HepG2 (cell line): ENCODE results near the gene ESYT1. TPM values are rescaled to one million over a fixed set of nuclear protein-coding genes. Genes with fewer than 3 reads are reported as not detected.

Experiments used
- FOXA1 ChIP-seq, 2 experiments: fragments of 450-650 bp in 1 of 2; sonication (generic) in 1 of 2; formaldehyde crosslinking in 1 of 2; IDR thresholded peaks; 2 replicates each; pipeline versions ENCODE4 v1.4.0 to v1.6.1; 2016 to 2020; ENCODE audit warnings: missing genetic modification reagents in 1 of 2
- GLI4 ChIP-seq: sonication (generic); formaldehyde crosslinking; IDR thresholded peaks from 2 replicates; pipeline ENCODE4 v1.5.1; 2020; ENCODE audit warnings: missing genetic modification reagents, mild to moderate bottlenecking, moderate library complexity, borderline replicate concordance
- PCBP1 ChIP-seq: fragments of 200-400 bp; formaldehyde crosslinking; IDR thresholded peaks from 2 replicates; pipeline ENCODE4 v1.6.1; 2017; ENCODE audit warnings: mild to moderate bottlenecking, low read depth, low read length, borderline replicate concordance
- PLRG1 ChIP-seq: fragments of 450-650 bp; conservative IDR thresholded peaks from 2 replicates; pipeline ENCODE4 v1.6.1; 2016
- PRMT3 ChIP-seq: sonication (generic); formaldehyde crosslinking; IDR thresholded peaks from 2 replicates; pipeline ENCODE4 v1.8.1; 2022; ENCODE audit warnings: low read depth, mild to moderate bottlenecking, moderate library complexity, missing genetic modification reagents, borderline replicate concordance
- ZBTB1 ChIP-seq: sonication (generic); formaldehyde crosslinking; IDR thresholded peaks from 2 replicates; pipeline ENCODE4 v1.4.0; 2020; ENCODE audit warnings: missing genetic modification reagents, borderline replicate concordance
- ZEB1 ChIP-seq: IDR thresholded peaks from 2 replicates; pipeline ENCODE4 v1.6.1; 2012; ENCODE audit warnings: mild to moderate bottlenecking, low read depth, inconsistent platforms; ENCODE audit not compliant: insufficient replicate concordance
- ZFP36L2 ChIP-seq: sonication (generic); formaldehyde crosslinking; IDR thresholded peaks from 2 replicates; pipeline ENCODE4 v1.4.0; 2020; ENCODE audit warnings: missing genetic modification reagents
- ZNF451 ChIP-seq: sonication (generic); formaldehyde crosslinking; IDR thresholded peaks from 2 replicates; pipeline ENCODE4 v1.5.0; 2020; ENCODE audit warnings: mild to moderate bottlenecking, missing genetic modification reagents
- ZNF614 ChIP-seq: IDR thresholded peaks from 2 replicates; pipeline ENCODE4 v1.6.1; 2018; ENCODE audit warnings: missing biosample characterization, missing genetic modification reagents, inconsistent platforms, borderline replicate concordance
- ZNF773 ChIP-seq: sonication (generic); formaldehyde crosslinking; IDR thresholded peaks from 2 replicates; pipeline ENCODE4 v1.4.0; 2020; ENCODE audit warnings: missing genetic modification reagents, borderline replicate concordance
- ZNF790 ChIP-seq: sonication (generic); formaldehyde crosslinking; IDR thresholded peaks from 2 replicates; pipeline ENCODE4 v1.8.0; 2022; ENCODE audit warnings: missing genetic modification reagents, mild to moderate bottlenecking, borderline replicate concordance
- ZNF883 ChIP-seq: sonication (generic); formaldehyde crosslinking; IDR thresholded peaks from 2 replicates; pipeline ENCODE4 v1.5.1; 2020; ENCODE audit warnings: mild to moderate bottlenecking, missing genetic modification reagents; ENCODE audit errors: not compliant biosample characterization
- polyA plus RNA-seq, 8 experiments: library from polyadenylated mRNA; depleted of rRNA in 3 of 8; stranded (reverse) in 7 of 8; unstranded in 1 of 8; fragments of >200 nt; fragmentation: Illumina TruSeq in 4 of 8; extraction: Trizol in 4 of 8; gene quantifications; 2 replicates each; pipeline versions ENCODE4 v1.2.1 to v1.2.3, GENCODE V29; 2011 to 2016; ENCODE audit warnings: low read depth in 4 of 8, missing spikeins in 1 of 8, mixed read lengths in 1 of 8; ENCODE audit not compliant: insufficient read depth in 1 of 8
- total RNA-seq, 5 experiments: library from RNA; depleted of rRNA; stranded (reverse); fragments of >200 nt; fragmentation: Illumina TruSeq; extraction: Trizol; gene quantifications; 2 replicates each; pipeline ENCODE4 v1.2.3, GENCODE V29; 2016; ENCODE audit warnings: low read depth in 1 of 5
- TF ChIP-seq, protein P1 (sequence below): sonication (generic); formaldehyde crosslinking; IDR thresholded peaks from 2 replicates; pipeline ENCODE4 v1.4.0; 2020; ENCODE audit warnings: missing genetic modification reagents, borderline replicate concordance
- TF ChIP-seq, protein P2 (sequence below): sonication (generic); IDR thresholded peaks from 2 replicates; pipeline ENCODE4 v1.6.1; 2016; ENCODE audit warnings: low read depth, borderline replicate concordance
- TF ChIP-seq, protein P3 (sequence below): sonication (generic); formaldehyde crosslinking; IDR thresholded peaks from 2 replicates; pipeline ENCODE4 v1.5.0; 2020; ENCODE audit warnings: missing genetic modification reagents
- TF ChIP-seq, protein P4 (sequence below): sonication (generic); formaldehyde crosslinking; IDR thresholded peaks from 2 replicates; pipeline ENCODE4 v1.4.0; 2020; ENCODE audit warnings: missing genetic modification reagents, mild to moderate bottlenecking, borderline replicate concordance

Gene ESYT1
- total and polyA plus RNA-seq, 2 of the 13 experiments (the other 11 are each of a cell fraction or from before 2014, with no cell fraction given): 66.9 to 71.0 TPM

DNA sequence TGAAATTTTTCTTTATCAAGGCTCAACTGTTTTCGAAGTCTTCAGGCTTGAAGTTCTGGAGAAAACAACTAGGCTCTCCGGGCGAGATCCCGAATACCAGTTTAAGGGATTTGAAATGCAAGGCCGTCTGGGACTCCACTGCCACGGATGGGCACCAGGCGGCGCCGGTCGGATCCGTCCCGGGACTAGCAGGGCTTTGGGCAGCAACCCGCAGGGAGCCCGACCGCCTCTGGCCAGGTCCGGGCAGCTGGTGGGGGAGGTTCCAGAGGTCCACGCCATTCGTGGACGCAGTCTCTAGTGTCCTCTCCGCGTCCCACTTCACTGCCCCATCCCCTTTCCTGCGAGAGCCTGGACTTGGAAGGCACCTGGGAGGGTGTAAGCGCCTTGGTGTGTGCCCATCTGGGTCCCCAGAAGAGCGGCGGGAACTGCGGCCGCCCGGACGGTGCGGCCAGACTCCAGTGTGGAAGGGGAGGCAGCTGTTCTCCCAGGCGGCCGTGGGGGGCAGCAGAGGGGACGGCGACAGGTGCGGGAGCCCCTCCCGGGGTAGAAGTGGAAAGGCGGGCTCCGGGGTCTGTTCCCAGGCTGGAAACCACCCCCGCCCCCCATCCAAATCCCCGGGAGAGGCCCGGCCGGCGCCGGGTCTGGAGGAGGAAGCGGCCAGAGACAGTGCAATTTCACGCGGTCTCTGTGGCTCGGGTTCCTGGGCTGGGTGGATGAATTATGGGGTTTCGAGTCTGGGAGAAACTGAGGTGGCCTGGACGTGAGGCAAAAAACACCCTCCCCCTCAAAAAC is 48.9 kb upstream of the ESYT1 start (continued):
- TF ChIP-seq, protein P1, sequence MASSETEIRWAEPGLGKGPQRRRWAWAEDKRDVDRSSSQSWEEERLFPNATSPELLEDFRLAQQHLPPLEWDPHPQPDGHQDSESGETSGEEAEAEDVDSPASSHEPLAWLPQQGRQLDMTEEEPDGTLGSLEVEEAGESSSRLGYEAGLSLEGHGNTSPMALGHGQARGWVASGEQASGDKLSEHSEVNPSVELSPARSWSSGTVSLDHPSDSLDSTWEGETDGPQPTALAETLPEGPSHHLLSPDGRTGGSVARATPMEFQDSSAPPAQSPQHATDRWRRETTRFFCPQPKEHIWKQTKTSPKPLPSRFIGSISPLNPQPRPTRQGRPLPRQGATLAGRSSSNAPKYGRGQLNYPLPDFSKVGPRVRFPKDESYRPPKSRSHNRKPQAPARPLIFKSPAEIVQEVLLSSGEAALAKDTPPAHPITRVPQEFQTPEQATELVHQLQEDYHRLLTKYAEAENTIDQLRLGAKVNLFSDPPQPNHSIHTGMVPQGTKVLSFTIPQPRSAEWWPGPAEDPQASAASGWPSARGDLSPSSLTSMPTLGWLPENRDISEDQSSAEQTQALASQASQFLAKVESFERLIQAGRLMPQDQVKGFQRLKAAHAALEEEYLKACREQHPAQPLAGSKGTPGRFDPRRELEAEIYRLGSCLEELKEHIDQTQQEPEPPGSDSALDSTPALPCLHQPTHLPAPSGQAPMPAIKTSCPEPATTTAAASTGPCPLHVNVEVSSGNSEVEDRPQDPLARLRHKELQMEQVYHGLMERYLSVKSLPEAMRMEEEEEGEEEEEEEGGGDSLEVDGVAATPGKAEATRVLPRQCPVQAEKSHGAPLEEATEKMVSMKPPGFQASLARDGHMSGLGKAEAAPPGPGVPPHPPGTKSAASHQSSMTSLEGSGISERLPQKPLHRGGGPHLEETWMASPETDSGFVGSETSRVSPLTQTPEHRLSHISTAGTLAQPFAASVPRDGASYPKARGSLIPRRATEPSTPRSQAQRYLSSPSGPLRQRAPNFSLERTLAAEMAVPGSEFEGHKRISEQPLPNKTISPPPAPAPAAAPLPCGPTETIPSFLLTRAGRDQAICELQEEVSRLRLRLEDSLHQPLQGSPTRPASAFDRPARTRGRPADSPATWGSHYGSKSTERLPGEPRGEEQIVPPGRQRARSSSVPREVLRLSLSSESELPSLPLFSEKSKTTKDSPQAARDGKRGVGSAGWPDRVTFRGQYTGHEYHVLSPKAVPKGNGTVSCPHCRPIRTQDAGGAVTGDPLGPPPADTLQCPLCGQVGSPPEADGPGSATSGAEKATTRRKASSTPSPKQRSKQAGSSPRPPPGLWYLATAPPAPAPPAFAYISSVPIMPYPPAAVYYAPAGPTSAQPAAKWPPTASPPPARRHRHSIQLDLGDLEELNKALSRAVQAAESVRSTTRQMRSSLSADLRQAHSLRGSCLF: 0 out of 2 replicates have a peak, but pooled peaks have one; percentile 7
- TF ChIP-seq ZBTB1: no peak
- TF ChIP-seq ZNF883 (CRISPR knock-in tag): peak; percentile 60
- TF ChIP-seq, protein P2, sequence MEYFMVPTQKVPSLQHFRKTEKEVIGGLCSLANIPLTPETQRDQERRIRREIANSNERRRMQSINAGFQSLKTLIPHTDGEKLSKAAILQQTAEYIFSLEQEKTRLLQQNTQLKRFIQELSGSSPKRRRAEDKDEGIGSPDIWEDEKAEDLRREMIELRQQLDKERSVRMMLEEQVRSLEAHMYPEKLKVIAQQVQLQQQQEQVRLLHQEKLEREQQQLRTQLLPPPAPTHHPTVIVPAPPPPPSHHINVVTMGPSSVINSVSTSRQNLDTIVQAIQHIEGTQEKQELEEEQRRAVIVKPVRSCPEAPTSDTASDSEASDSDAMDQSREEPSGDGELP: peak; percentile 72; the same call in 1 of the 2 replicates
- peak; percentile 62; the same call in 1 of the 2 replicates for TF ChIP-seq ZNF614 (CRISPR knock-in tag)
- no peak; the same call in 1 of the 2 replicates for TF ChIP-seq ZNF451
- TF ChIP-seq ZEB1: no peak
- TF ChIP-seq PRMT3 (CRISPR knock-in tag): no peak
- TF ChIP-seq, protein P3, sequence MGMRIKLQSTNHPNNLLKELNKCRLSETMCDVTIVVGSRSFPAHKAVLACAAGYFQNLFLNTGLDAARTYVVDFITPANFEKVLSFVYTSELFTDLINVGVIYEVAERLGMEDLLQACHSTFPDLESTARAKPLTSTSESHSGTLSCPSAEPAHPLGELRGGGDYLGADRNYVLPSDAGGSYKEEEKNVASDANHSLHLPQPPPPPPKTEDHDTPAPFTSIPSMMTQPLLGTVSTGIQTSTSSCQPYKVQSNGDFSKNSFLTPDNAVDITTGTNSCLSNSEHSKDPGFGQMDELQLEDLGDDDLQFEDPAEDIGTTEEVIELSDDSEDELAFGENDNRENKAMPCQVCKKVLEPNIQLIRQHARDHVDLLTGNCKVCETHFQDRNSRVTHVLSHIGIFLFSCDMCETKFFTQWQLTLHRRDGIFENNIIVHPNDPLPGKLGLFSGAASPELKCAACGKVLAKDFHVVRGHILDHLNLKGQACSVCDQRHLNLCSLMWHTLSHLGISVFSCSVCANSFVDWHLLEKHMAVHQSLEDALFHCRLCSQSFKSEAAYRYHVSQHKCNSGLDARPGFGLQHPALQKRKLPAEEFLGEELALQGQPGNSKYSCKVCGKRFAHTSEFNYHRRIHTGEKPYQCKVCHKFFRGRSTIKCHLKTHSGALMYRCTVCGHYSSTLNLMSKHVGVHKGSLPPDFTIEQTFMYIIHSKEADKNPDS (CRISPR knock-in tag): no peak
- peak; percentile 79; the same call in 1 of the 2 replicates for TF ChIP-seq PCBP1
- no peak for TF ChIP-seq ZNF773 (CRISPR knock-in tag)
- no peak for TF ChIP-seq GLI4
- TF ChIP-seq PLRG1: no peak
- TF ChIP-seq ZFP36L2: no peak
- TF ChIP-seq, protein P4, sequence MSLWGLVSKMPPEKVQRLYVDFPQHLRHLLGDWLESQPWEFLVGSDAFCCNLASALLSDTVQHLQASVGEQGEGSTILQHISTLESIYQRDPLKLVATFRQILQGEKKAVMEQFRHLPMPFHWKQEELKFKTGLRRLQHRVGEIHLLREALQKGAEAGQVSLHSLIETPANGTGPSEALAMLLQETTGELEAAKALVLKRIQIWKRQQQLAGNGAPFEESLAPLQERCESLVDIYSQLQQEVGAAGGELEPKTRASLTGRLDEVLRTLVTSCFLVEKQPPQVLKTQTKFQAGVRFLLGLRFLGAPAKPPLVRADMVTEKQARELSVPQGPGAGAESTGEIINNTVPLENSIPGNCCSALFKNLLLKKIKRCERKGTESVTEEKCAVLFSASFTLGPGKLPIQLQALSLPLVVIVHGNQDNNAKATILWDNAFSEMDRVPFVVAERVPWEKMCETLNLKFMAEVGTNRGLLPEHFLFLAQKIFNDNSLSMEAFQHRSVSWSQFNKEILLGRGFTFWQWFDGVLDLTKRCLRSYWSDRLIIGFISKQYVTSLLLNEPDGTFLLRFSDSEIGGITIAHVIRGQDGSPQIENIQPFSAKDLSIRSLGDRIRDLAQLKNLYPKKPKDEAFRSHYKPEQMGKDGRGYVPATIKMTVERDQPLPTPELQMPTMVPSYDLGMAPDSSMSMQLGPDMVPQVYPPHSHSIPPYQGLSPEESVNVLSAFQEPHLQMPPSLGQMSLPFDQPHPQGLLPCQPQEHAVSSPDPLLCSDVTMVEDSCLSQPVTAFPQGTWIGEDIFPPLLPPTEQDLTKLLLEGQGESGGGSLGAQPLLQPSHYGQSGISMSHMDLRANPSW (CRISPR knock-in tag): no peak
- TF ChIP-seq ZNF790 (CRISPR knock-in tag): no peak
- TF ChIP-seq FOXA1 (IDR thresholded peaks at IDR 0.05): no peak
- TF ChIP-seq FOXA1 (CRISPR knock-in tag; IDR thresholded peaks at IDR 0.05): 0 out of 2 replicates have a peak, but pooled peaks have one; percentile 6
